Activated T-cell treated with anti-CD3 and anti-CD28 coated beads for 4 hours (primary cell): ENCODE measurements around the gene EFHC1.

Source experiments
- DNase-seq: peaks from one replicate; pipeline ENCODE4 v3.0.0-alpha.2; 2020

The EFHC1 gene

GRCh38 chr6:52558266-52559000 is 138.3 kb downstream of the EFHC1 start:
- no peak for DNase-seq

- no peak for DNase-seq
Observed at GRCh38 chr6:52560462-52560861, 140.3 kb downstream of the EFHC1 start.

- DNase-seq, result no peak
Observed at GRCh38 chr6:52562911-52563310, 142.8 kb downstream of the EFHC1 start.

- no peak for DNase-seq
Observed at GRCh38 chr6:52564856-52565255, 144.7 kb downstream of the EFHC1 start.

DNA sequence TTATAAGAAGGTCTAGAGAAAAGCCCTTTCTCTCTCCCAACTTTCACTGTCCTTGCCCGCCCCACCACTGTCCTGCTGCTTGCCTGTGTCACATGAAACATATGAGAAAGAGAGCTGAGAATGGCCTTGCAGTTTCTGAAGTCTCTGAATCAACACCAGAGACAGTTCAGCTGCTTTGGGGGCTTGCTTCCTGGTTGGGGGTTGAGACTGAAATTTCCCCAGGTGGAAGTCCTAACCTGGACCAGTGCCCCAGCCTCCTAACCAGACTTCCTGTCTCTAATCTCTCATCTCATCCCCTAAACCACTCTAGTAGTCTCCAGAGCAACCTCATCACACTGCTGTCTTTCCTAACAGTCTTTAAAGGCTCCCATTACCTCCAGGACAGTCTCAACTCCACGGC is 146.1 kb downstream of the EFHC1 start:
- DNase-seq, result no peak

- DNase-seq, result no peak
Observed at GRCh38 chr6:52566853-52567279, 146.7 kb downstream of the EFHC1 start.

DNA sequence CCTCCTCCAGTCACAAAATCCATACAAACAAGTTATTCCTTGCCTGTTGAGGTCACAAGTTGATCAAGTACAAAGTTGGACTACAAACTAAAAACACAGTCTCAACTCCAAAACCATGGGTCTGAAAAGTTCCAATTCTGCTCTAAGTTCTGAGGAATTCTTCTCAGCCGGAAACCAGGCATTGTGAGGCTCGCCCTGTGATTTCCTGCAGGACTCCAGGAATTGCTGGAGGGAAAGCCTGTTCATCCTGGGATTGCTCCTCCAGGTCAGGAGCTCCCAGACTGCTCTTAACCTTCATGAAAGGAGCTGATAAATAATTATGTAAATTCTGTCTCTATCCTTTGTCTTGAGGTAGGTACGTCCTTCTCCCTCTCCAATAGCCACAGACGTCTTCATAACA is 148.2 kb downstream of the EFHC1 start:
- no peak for DNase-seq

GRCh38 chr6:52570291-52570700 is 150.2 kb downstream of the EFHC1 start:
- DNase-seq, result no peak

- no peak for DNase-seq
Observed at GRCh38 chr6:52571099-52571755, 151.1 kb downstream of the EFHC1 start.

GRCh38 chr6:52572536-52572935 is 152.4 kb downstream of the EFHC1 start:
- DNase-seq, result no peak

GRCh38 chr6:52573295-52573694 is 153.2 kb downstream of the EFHC1 start:
- no peak for DNase-seq
